Common myeloid progenitor, CD34-positive (primary cell): Measurements from ENCODE around the gene CYB5B.
A peak's percentile ranks its signal among the peaks of the same experiment; 100 is the strongest.

Experiments
- CTCF ChIA-PET: fragments of 350-600 bp; sonication (Branson Sonifier 250); formaldehyde crosslinking; loops from one replicate; lab custom pipeline; 2021; ENCODE audit warnings: antibody characterized with exemption; lab: Charles Lee
- POLR2A ChIA-PET: fragments of 350-600 bp; sonication (Branson Sonifier 250); formaldehyde crosslinking; loops from one replicate; lab custom pipeline; 2021; ENCODE audit warnings: antibody characterized with exemption; lab: Charles Lee
- DNase-seq, 3 donors: peaks; one replicate each; pipeline versions ENCODE4 v3.0.0 to v3.0.0-alpha.2; 2013
- H3K27ac ChIP-seq, 2 experiments: 1 replicate in 1 of 2; 2 replicates in 1 of 2; pipeline ENCODE4 v1.7.0; 2013; ENCODE audit warnings: inconsistent platforms in 2 of 2, low read length in 2 of 2, mild to moderate bottlenecking in 2 of 2, low read depth in 1 of 2, moderate library complexity in 1 of 2; ENCODE audit not compliant: severe bottlenecking in 2 of 2, insufficient read depth in 1 of 2, poor library complexity in 1 of 2
- H3K27me3 ChIP-seq, 5 experiments: replicated peaks in 2 of 5; 1 replicate in 3 of 5; 2 replicates in 2 of 5; pipeline versions ENCODE4 v1.6.1 to v1.7.0; 2013; ENCODE audit warnings: low read length in 4 of 5, mild to moderate bottlenecking in 2 of 5, moderate library complexity in 2 of 5, inconsistent platforms in 1 of 5; ENCODE audit not compliant: insufficient read depth in 5 of 5, control insufficient read depth in 4 of 5
- H3K36me3 ChIP-seq, 4 experiments: 1 replicate in 2 of 4; 2 replicates in 2 of 4; pipeline versions ENCODE4 v1.6.1 to v1.7.0; 2013; ENCODE audit warnings: low read length in 3 of 4, control low read depth in 1 of 4, mild to moderate bottlenecking in 1 of 4; ENCODE audit not compliant: control insufficient read depth in 4 of 4, insufficient read depth in 4 of 4
- H3K4me1 ChIP-seq, 4 experiments: 1 replicate in 3 of 4; 2 replicates in 1 of 4; pipeline versions ENCODE4 v1.6.1 to v1.7.1; 2013; ENCODE audit warnings: low read length in 3 of 4, mild to moderate bottlenecking in 3 of 4, control low read depth in 1 of 4, inconsistent platforms in 1 of 4, moderate library complexity in 1 of 4; ENCODE audit not compliant: control insufficient read depth in 4 of 4, insufficient read depth in 4 of 4; ENCODE audit errors: control extremely low read depth in 1 of 4
- H3K4me3 ChIP-seq, 7 experiments: 1 replicate in 4 of 7; 2 replicates in 3 of 7; pipeline versions ENCODE4 v1.5.1 to v1.7.0; 2013; ENCODE audit warnings: mild to moderate bottlenecking in 7 of 7, low read length in 6 of 7, moderate library complexity in 6 of 7, inconsistent platforms in 2 of 7, low read depth in 2 of 7, control low read depth in 1 of 7; ENCODE audit not compliant: insufficient read depth in 4 of 7, control insufficient read depth in 1 of 7; ENCODE audit errors: extremely low read depth in 1 of 7
- H3K9me3 ChIP-seq, 5 experiments: 1 replicate in 4 of 5; 2 replicates in 1 of 5; pipeline versions ENCODE4 v1.6.1 to v1.7.1; 2013; ENCODE audit warnings: low read length in 4 of 5, mild to moderate bottlenecking in 2 of 5, inconsistent platforms in 1 of 5, low read depth in 1 of 5, moderate library complexity in 1 of 5; ENCODE audit not compliant: control insufficient read depth in 4 of 5, insufficient read depth in 2 of 5; ENCODE audit errors: control extremely low read depth in 1 of 5
- WGBS: methylation state at CpG from one replicate; pipeline ENCODE4 v1.1.5; 2013; ENCODE audit not compliant: insufficient coverage; 5-methylcytosine and 5-hydroxymethylcytosine counted together

CYB5B gene

GRCh38 chr16:69469807-69470561 is 45.6 kb downstream of the CYB5B start:
- H3K27me3 ChIP-seq = no peaks in the 10 kb centered on the region
- H3K27ac ChIP-seq = no peak overlapping the region
- ChIA-PET CTCF (interaction anchor here (0.6 to 2.5 kb wide), 2 partner anchors 21 to 27 kb away, joined by 3 to 12 read pairs; no protein-coding TSS in a partner anchor), POLR2A (no interaction called here)
- peaks cover 16 to 54% (median 47%) of the 10 kb centered on the region in 4 experiments for H3K4me1 ChIP-seq
- peaks cover 0 to 7% (median 0%) of the 10 kb centered on the region in 4 experiments for H3K36me3 ChIP-seq
- 33% methylated on average over 1 of the region's 4 CpGs for WGBS
- peak; percentile 80 to 91 (median 88) for DNase-seq
- H3K4me3 ChIP-seq = peak overlapping the region in 1 of 7 experiments; percentile 42
- H3K9me3 ChIP-seq = no peaks in the 10 kb centered on the region

GRCh38 chr16:69471121-69471520 is 46.7 kb downstream of the CYB5B start:
- peaks cover 8 to 44% (median 38%) of the 10 kb centered on the region in 4 experiments for H3K4me1 ChIP-seq
- no peaks in the 10 kb centered on the region for H3K27me3 ChIP-seq
- peak in 1 of 3 donors; percentile 6 for DNase-seq
- ChIA-PET CTCF (no interaction called here), POLR2A (interaction anchor here (0.6 kb wide), 1 partner anchor 13 kb away, joined by 3 read pairs; no protein-coding TSS in a partner anchor)
- H3K4me3 ChIP-seq = no peak overlapping the region
- no peak overlapping the region for H3K27ac ChIP-seq
- no peaks in the 10 kb centered on the region for H3K9me3 ChIP-seq
- peaks cover 0 to 2% (median 0%) of the 10 kb centered on the region in 4 experiments for H3K36me3 ChIP-seq
- no CpG with 5 or more reads among the region's 1 CpG for WGBS

DNA sequence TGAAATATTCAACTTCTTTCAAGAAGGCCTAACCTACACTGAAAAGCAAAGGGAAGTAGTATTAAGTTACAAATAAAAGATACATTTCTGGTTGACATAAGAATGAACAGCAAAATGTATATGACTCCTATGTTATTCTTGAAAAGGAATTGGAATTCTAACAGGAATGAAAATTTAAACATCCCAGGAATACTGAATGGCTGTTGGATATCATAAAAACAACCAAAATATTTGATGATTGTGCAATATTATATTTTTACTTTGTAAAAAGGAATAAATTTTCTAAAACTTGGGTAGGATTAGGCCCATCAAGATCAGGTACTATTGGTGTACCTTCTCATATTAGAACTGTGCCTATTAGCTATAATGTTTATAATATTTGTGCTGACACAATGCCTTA is 50.0 kb downstream of the CYB5B start:
- peaks cover 17 to 48% (median 41%) of the 10 kb centered on the region in 4 experiments for H3K4me1 ChIP-seq
- CTCF ChIA-PET = no interaction called here

DNA sequence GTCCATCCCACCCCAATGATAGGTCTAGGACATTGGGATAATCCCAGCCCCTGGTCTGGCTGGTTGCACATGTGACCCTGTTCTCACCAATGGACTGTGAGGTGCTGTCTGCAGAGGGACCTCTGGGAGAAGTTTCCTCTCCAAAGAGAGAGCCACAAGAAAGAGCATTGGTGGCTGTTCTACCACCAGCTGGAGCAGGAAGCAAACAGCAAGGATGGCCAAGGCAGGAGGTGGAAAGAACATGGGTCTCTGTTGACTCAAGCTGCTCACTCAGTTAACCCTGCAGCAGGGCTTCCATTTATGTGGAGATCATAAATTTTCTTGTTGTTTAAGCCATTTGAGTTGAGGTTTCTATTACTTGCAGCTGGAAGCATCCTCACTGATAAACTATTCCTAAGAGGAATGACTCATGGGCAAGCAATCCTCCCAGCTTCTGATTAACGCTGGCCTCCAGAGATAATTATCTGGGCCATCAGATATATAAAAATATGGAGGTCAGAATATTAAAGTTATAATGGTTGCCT is 52.6 kb downstream of the CYB5B start:
- H3K27me3 ChIP-seq = no peaks in the 10 kb centered on the region
- H3K27ac ChIP-seq = peak overlapping the region in 1 of 2 experiments; percentile 58
- H3K9me3 ChIP-seq = peaks cover 0 to 3% (median 0%) of the 10 kb centered on the region in 5 experiments
- CTCF ChIA-PET = interaction anchor here (0.7 to 2.1 kb wide), 5 partner anchors 16 to 90 kb away, joined by 3 to 5 read pairs (median 4); no protein-coding TSS in a partner anchor
- peaks cover 15 to 45% (median 35%) of the 10 kb centered on the region in 4 experiments for H3K4me1 ChIP-seq
- WGBS = no CpG with 5 or more reads among the region's 1 CpG
- peak overlapping the region in 4 of 7 experiments; percentile 2 to 35 (median 9) for H3K4me3 ChIP-seq
- DNase-seq = no peak
- H3K36me3 ChIP-seq = no peaks in the 10 kb centered on the region
- POLR2A ChIA-PET = interaction anchor here (0.6 to 1.4 kb wide), 3 partner anchors 54 to 1010 kb away, joined by 3 read pairs; no protein-coding TSS in a partner anchor

More for the DNA sequence above, 50.0 kb downstream of the CYB5B start:
- no peak for DNase-seq
- Histone ChIP-seq H3K27ac (no peak overlapping the region), H3K27me3 (no peaks in the 10 kb centered on the region), H3K9me3 (no peaks in the 10 kb centered on the region), H3K4me3 (no peak overlapping the region), H3K36me3 (no peaks in the 10 kb centered on the region)
- POLR2A ChIA-PET = no interaction called here

- 0% methylated on average over 2 of the region's 6 CpGs for WGBS
- Histone ChIP-seq H3K4me1 (peaks cover 15 to 50% (median 39%) of the 10 kb centered on the region in 4 experiments), H3K36me3 (no peaks in the 10 kb centered on the region), H3K4me3 (peak overlapping the region in 4 of 7 experiments; percentile 2 to 35 (median 12)), H3K9me3 (peaks cover 0 to 3% (median 0%) of the 10 kb centered on the region in 5 experiments), H3K27me3 (no peaks in the 10 kb centered on the region), H3K27ac (peak overlapping the region in 1 of 2 experiments; percentile 69)
- peak; percentile 89 to 97 (median 94) for DNase-seq
- ChIA-PET CTCF (interaction anchor here (1.1 to 2.1 kb wide), 4 partner anchors 16 to 81 kb away, joined by 3 to 5 read pairs (median 4); no protein-coding TSS in a partner anchor), POLR2A (interaction anchor here (0.6 to 1.4 kb wide), 3 partner anchors 9 to 87 kb away, joined by 3 read pairs; no protein-coding TSS in a partner anchor)
Measured at GRCh38 chr16:69477546-69477945, 53.1 kb downstream of the CYB5B start.

DNA sequence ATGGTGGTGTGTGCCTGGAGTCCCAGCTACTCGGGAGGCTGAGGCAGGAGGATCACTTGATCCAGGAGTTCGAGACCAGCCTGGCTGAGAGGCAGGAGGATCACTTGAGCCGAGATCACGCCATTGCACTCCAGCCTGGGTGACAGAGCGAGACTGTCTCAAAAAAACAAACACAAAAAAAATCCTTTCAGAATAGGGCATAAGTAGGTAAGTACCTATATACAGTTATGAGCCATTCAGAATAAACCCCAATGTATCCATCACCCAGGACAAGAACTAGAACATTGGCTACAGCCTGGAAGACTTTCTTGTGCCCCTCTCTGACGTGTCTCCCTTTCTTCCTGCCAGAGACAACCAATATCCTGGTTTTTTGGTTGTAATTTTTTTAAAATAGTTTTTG is 54.3 kb downstream of the CYB5B start:
- ChIA-PET CTCF (interaction anchor here (1.1 to 1.7 kb wide), 3 partner anchors 11 to 83 kb away, joined by 3 to 4 read pairs (median 4); no protein-coding TSS in a partner anchor), POLR2A (no interaction called here)
- Histone ChIP-seq H3K4me3 (no peak overlapping the region), H3K36me3 (no peaks in the 10 kb centered on the region), H3K27ac (no peak overlapping the region), H3K9me3 (peaks cover 0 to 3% (median 0%) of the 10 kb centered on the region in 5 experiments), H3K4me1 (peaks cover 15 to 53% (median 40%) of the 10 kb centered on the region in 4 experiments), H3K27me3 (no peaks in the 10 kb centered on the region)
- DNase-seq = peak in 1 of 3 donors; percentile 13
- no CpG with 5 or more reads among the region's 6 CpGs for WGBS
